Adipose tissue (tissue), 3 donors: ENCODE results near the gene PRDM16. TPM values are rescaled to one million over a fixed set of nuclear protein-coding genes. Genes with fewer than 3 reads are reported as not detected.

Experiments used
- H3K27ac ChIP-seq: one replicate; pipeline ENCODE4 v1.5.1; 2013; ENCODE audit warnings: low read depth, low read length
- WGBS, 3 donors: extraction: QIAGEN DNeasy Blood & Tissue Kit; methylation state at CpG; one replicate each; pipeline ENCODE4 v1.1.7; 2013; 5-methylcytosine and 5-hydroxymethylcytosine counted together
- polyA plus RNA-seq, 3 donors: library from polyadenylated mRNA; stranded (reverse); fragments of 200-250 nt; gene quantifications; one replicate each; pipeline ENCODE4 v1.2.3, GENCODE V29; 2013
- donor health status: healthy with polysubstance abuse.
- donor health status: Bipolar disorder and iron deficiency.
- donor health status: healthy.

The PRDM16 gene
- polyA plus RNA-seq, 3 donors, result 1.6 to 3.6 (median 1.6) TPM

GRCh38 chr1:3064296-3064850, 4.6 kb upstream of the PRDM16 start:
- 53 to 81% (median 54%) methylated on average over 17 of the region's 17 CpGs for WGBS, 3 donors
- H3K27ac ChIP-seq, result no peak overlapping the region

- WGBS, 3 donors, result 48 to 77% (median 63%) methylated on average over 9 of the region's 9 CpGs
Observed at GRCh38 chr1:3064901-3065300, 4.1 kb upstream of the PRDM16 start.

GRCh38 chr1:3065396-3065795, 3.6 kb upstream of the PRDM16 start:
- H3K27ac ChIP-seq, result no peak overlapping the region
- WGBS, 3 donors, result 51 to 67% (median 66%) methylated on average over 8 of the region's 8 CpGs

More at GRCh38 chr1:3064901-3065300, 4.1 kb upstream of the PRDM16 start:
- no peak overlapping the region for H3K27ac ChIP-seq

GRCh38 chr1:3065797-3066196, 3.2 kb upstream of the PRDM16 start:
- WGBS, 3 donors, result 64 to 68% (median 64%) methylated on average over 7 of the region's 7 CpGs
- H3K27ac ChIP-seq, result no peak overlapping the region

- 17 to 50% (median 44%) methylated on average over 11 of the region's 11 CpGs for WGBS, 3 donors
- no peak overlapping the region for H3K27ac ChIP-seq
Observed at GRCh38 chr1:3066250-3066711, 2.7 kb upstream of the PRDM16 start.

- WGBS, 3 donors, result 31 to 64% (median 53%) methylated on average over 10 of the region's 10 CpGs
- H3K27ac ChIP-seq, result no peak overlapping the region
Observed at GRCh38 chr1:3066826-3067225, 2.2 kb upstream of the PRDM16 start.

- no peak overlapping the region for H3K27ac ChIP-seq
Observed at GRCh38 chr1:3067301-3067670, 1.7 kb upstream of the PRDM16 start.

GRCh38 chr1:3067671-3068563, 1.1 kb upstream of the PRDM16 start:
- WGBS, 3 donors, result 2 to 3% (median 3%) methylated on average over 75 to 97 of the region's 97 CpGs
- no peak overlapping the region for H3K27ac ChIP-seq

More at GRCh38 chr1:3067301-3067670, 1.7 kb upstream of the PRDM16 start:
- 15 to 29% (median 25%) methylated on average over 27 to 29 of the region's 29 CpGs for WGBS, 3 donors

- 1% methylated on average over 25 to 88 of the region's 91 CpGs for WGBS, 3 donors
- no peak overlapping the region for H3K27ac ChIP-seq
Observed at GRCh38 chr1:3069491-3070308, 697 bp downstream of the PRDM16 start.

- no peak overlapping the region for H3K27ac ChIP-seq
- WGBS, 3 donors, result 0 to 1% (median 1%) methylated on average over 35 to 57 of the region's 57 CpGs
Observed at GRCh38 chr1:3070309-3070643, 1.3 kb downstream of the PRDM16 start.

GRCh38 chr1:3070644-3071564, 1.9 kb downstream of the PRDM16 start:
- 4 to 9% (median 8%) methylated on average over 83 to 97 of the region's 97 CpGs for WGBS, 3 donors
- no peak overlapping the region for H3K27ac ChIP-seq

- 26 to 65% (median 60%) methylated on average over 17 of the region's 17 CpGs for WGBS, 3 donors
- no peak overlapping the region for H3K27ac ChIP-seq
Observed at GRCh38 chr1:3071565-3072390, 2.8 kb downstream of the PRDM16 start.

GRCh38 chr1:3072391-3073185, 3.6 kb downstream of the PRDM16 start:
- H3K27ac ChIP-seq, result no peak overlapping the region
- 12 to 31% (median 19%) methylated on average over 30 to 32 of the region's 32 CpGs for WGBS, 3 donors

- H3K27ac ChIP-seq, result no peak overlapping the region
- 7 to 9% (median 7%) methylated on average over 9 of the region's 9 CpGs for WGBS, 3 donors
Observed at GRCh38 chr1:3073186-3073488, 4.1 kb downstream of the PRDM16 start.

GRCh38 chr1:3073489-3074296, 4.7 kb downstream of the PRDM16 start:
- H3K27ac ChIP-seq, result no peak overlapping the region
- WGBS, 3 donors, result 5 to 10% (median 8%) methylated on average over 76 to 82 of the region's 82 CpGs

- WGBS, 3 donors, result 31 to 61% (median 52%) methylated on average over 13 of the region's 13 CpGs
- H3K27ac ChIP-seq, result no peak overlapping the region
Observed at GRCh38 chr1:3074297-3074741, 5.3 kb downstream of the PRDM16 start.
